LHCN-M2 (cell line): ENCODE results near the gene SLC8A1. TPM values are rescaled to one million over a fixed set of nuclear protein-coding genes. Genes with fewer than 3 reads are reported as not detected.

Source experiments
- DNase-seq: peaks from one replicate; pipeline ENCODE4 v3.0.0-alpha.2; 2012; ENCODE audit warnings: low read depth
- total RNA-seq: library from RNA; depleted of rRNA; stranded (reverse); fragments of >200 nt; gene quantifications from 2 replicates; pipeline ENCODE4 v1.2.3, GENCODE V29; 2014

Gene SLC8A1
- total RNA-seq, 1 experiment from 2014 or later, result 22.5 TPM

DNA sequence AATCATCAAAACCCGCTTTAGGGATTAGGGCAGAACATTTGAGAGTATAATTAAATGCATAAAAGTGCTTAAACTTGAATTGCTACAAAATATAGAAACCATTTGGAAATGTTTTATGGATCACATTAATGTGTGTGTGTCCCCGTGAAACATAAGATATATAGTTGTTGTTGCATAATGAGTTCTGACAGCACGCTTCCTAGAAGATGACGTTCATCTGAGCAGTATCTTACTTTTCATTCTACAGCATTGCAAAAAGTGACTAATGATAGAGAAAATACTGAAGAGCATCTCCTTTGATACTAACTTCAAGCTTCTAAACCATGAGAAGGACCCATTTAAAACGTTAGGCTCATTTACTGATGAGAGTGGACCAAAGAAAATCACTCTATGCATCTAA, 63.7 kb downstream of the SLC8A1 start:
- no peak for DNase-seq

DNA sequence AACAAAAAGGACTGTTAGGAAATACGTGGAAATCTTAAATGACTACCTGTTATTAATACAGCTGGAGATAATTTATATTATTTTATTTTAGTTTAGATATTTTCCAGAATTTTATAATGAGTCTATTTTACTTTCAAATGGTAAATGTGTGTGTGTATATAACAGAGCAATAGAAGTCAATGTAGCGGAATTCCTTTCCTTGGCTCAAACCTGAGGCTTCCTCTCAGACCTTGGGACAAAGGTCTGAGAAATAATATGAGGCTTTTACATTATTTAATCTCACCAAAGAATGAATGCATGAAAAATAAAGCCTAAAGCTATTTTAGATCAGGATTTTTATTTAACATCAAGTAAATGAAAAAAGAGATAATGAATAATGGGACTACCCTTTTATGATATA, 65.7 kb downstream of the SLC8A1 start:
- no peak for DNase-seq

GRCh38 chr2:40384714-40385113, 67.2 kb downstream of the SLC8A1 start:
- peak; percentile 77 for DNase-seq

GRCh38 chr2:40384233-40384632, 67.7 kb downstream of the SLC8A1 start:
- DNase-seq, result no peak

DNA sequence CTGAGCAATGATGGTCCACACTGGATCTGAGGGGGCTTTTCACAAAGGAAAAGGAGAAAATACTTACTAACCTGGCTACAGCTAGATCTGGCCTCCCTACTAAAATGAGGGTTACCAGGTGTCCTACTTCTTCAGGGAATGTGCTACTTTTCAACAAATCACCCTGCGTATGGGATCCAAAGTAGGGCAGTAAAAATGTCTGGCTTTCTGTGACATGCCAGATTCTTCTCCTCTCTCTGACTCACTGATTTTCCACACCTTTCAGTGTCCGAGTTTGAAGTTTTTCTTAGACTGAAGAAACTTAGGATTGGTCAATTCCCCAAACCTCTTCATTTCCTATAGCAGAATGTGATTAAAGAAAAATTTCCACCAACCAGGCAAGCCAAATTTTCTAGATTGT, 71.2 kb downstream of the SLC8A1 start:
- DNase-seq, result no peak

GRCh38 chr2:40380041-40380440, 71.8 kb downstream of the SLC8A1 start:
- DNase-seq, result no peak

GRCh38 chr2:40374543-40375240, 77.2 kb downstream of the SLC8A1 start:
- no peak for DNase-seq

- no peak for DNase-seq
Measured at GRCh38 chr2:40373111-40373510, 78.8 kb downstream of the SLC8A1 start.

DNA sequence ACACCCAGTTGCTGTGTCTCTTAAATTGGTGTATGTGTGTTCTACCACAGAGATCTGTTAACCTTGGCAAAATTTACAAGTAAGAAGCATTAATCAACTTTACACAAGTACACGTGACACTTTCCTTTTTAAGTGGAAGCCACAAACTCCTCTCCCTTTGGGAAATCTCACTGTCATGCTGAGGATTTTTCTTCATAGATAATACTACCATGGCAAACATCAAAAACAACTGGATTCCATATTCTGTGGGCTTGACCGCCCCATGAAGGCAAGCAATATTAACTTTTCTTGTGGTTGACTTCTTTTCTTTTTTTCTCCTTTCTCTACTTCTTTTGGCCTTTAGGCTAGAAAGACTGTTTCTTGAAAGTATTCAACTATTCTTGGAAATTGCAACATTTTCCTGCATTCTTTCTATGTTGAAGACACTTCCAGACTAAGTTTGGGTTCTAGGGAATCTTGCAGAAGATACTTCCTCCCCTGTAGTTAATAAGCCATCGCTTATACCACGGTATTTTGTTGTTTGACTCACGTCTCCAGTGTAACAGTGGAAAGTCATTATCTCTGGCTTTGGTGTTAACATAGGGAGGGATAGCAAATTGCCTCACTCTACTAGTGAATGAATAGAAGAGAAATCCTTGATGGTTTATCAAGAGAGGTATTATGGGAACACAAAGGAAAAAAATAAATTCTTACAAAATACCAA, 79.5 kb downstream of the SLC8A1 start:
- DNase-seq, result peak; percentile 40

DNA sequence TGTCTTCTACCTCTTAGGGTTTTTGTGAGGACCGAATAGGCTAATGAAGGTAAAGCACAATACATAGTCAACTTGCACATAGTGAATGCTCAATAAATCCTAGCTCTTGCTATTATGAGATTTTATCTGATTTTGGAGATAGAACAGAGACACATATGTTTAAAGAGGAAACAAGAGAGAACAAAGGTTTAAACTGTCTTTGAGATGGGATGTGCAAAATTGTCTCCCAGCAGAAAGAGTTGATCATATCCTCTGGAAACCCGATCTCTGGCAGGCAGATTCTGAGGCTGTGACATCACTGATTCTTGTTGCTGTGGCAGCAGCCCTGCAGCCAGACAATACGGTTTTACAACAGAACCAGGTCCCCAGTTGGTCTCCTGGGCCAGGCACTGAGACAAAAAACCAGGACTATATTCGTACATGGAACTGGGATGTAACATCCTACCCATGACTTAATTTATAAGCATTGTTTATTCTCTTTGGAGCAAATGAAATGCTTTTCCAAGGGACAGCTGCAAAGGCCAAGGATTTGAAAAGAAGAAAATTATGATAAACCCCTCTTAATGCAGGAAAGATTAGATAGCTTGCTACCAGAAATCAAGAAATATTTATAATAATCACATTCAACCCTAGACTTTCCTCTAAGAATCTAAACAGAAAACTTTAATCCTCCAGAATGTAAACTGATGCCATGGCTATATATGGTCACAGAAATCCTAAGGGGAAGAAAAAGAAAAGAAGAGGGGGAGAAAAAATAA, 80.2 kb downstream of the SLC8A1 start:
- DNase-seq, result peak; percentile 87

DNA sequence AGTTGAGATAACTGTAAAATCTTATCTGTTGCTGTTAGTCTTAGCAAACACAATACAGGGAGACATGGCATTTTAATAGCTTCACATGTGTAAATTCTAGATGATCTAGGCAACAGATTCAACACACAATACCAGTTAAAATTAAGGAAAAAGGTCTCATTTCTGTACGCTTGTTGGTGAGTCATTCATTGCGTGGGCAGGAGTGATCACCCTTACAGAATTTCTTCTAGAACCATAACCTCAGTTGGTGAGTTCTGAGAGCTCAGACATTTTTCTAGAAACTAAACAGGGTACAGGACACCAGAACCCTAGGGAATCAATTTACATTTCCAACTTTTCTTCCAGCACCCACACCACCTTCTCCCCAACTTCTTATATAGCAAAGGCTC, 81.9 kb downstream of the SLC8A1 start:
- DNase-seq, result peak; percentile 81

- DNase-seq, result no peak
Measured at GRCh38 chr2:40369267-40370006, 82.5 kb downstream of the SLC8A1 start.

DNA sequence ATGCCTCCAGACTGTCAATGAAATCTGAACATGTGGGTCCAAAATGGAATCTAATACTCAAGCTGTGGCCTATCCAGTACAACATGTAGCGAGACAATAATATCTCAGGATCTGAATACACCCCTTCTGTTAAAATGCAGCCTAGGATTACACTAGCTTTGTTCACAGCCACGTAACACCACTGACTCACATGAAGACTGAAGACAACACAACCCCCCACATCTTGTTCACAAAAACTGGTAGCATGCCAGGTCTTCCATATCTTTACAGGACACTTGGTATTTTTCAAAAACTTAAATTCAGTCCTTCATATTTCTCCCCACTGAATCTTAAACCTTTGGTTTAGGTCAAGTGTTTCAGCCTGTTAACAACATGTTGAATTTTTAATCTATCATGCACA, 84.2 kb downstream of the SLC8A1 start:
- DNase-seq, result peak; percentile 80

DNA sequence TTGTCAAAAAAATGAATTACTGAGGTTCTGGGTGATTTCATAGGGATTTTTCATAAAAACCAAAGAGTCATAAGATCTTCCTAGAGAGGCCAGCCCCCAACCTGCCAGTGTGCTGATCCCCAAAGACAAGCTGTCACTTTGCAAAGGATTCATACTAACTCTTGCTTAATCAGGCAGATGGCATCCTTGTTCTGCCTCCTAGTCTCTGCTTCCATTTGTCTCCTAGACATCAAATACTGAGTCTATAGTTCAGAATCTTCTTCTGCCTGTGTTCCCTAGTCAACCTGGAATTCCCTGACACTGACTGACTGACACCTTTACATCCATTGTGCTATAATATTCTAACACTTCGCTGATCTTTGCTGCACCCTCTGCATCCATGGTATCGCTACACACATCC, 84.9 kb downstream of the SLC8A1 start:
- peak; percentile 20 for DNase-seq

DNA sequence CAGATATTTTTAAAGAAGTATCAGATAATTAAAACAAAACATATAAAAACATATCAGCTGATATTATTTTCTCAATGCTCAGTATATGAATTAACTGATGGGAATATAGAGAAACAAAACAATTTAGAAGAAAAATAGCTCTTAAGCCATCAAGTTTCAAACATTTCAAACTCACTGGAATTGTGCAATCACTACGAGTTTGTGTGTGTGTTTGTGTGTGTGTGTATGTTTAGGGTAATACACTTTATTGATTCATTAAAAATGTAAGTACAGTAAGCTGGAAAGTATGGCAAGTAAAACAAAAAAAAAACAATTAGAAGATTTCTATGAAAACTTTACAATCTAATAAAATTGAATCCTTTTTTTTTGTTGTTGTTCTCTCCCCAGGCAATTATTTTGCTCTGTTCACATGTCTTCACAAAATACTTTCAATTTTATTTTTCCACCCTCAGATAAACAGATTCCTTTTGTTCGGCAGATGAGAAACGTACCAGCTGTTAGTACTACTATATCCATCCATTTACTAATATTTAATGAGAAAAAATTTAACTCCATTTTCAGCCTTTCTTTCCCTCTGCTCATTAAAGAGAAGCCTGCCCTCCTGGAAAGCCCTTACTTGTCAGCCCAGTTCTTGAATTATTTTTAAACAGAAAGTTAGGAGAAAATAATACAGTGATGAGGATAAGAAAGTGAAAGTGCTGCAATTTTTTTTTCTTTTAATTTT, 87.6 kb downstream of the SLC8A1 start:
- DNase-seq, result peak; percentile 60

DNA sequence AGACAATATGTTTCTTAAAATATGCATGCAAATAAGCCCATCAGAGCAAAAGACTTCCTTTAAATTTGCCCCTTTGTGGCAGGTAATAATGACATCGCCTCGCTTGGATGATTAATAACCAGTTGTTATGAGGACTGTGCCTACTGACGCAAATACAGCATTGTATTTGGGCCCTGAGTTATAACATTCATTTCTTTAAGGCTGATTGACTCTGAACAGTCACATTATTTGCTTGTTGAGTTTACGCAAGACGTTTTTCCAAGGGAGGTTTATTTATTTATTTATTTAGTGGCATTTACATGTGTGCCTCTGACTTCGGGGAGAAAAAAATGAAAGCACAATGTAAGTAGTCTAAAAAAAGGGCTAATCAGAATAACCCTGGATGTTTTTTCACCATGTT, 88.3 kb downstream of the SLC8A1 start:
- DNase-seq, result peak; percentile 54

DNA sequence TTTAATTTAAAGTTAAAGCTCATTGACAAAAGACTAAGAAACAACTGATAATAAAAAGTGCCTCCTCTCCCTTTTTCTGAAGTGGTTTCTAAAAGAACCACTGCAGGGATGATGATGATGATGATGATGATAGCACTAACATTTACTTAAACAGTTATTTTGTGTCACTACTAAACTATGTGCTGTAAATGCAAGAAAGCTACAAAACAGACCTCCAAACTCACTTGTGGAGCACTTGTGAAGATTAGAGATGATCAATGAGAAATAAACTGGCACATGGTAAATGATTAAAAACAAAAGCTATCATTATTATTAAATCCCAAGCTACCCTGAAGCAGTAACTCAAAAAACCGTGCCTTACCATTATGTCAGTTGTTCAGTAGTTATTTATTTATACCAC, 88.7 kb downstream of the SLC8A1 start:
- no peak for DNase-seq

- no peak for DNase-seq
Measured at GRCh38 chr2:40361478-40361877, 90.4 kb downstream of the SLC8A1 start.

GRCh38 chr2:40360652-40361051, 91.2 kb downstream of the SLC8A1 start:
- peak; percentile 67 for DNase-seq

GRCh38 chr2:40359811-40360210, 92.1 kb downstream of the SLC8A1 start:
- DNase-seq, result no peak

- DNase-seq, result no peak
Measured at GRCh38 chr2:40358783-40359182, 93.1 kb downstream of the SLC8A1 start.
